SJSA1 (cell line): Measurements from ENCODE around the gene TM4SF1. TPM values are rescaled to one million over a fixed set of nuclear protein-coding genes. Genes with fewer than 3 reads are reported as not detected.

ENCODE experiments used
- DNase-seq, 2 experiments: peaks; one replicate each; pipeline ENCODE4 v3.0.0-alpha.2; 2015 to 2020; ENCODE audit warnings: low spot score in 2 of 2, low read depth in 1 of 2
- H3K27ac ChIP-seq: fragments of 250-450 bp; sonication (Bioruptor Pico); 2 replicates; pipeline ENCODE4 v1.5.1; 2020; ENCODE audit warnings: mild to moderate bottlenecking, moderate library complexity
- H3K27me3 ChIP-seq: fragments of 250-450 bp; sonication (Bioruptor Pico); replicated peaks from 2 replicates; pipeline ENCODE4 v1.5.1; 2020; ENCODE audit warnings: mild to moderate bottlenecking, moderate library complexity
- H3K36me3 ChIP-seq: fragments of 250-450 bp; sonication (Bioruptor Pico); 2 replicates; pipeline ENCODE4 v1.5.1; 2020; ENCODE audit warnings: mild to moderate bottlenecking
- H3K4me1 ChIP-seq: fragments of 250-450 bp; sonication (Bioruptor Pico); replicated peaks from 2 replicates; pipeline ENCODE4 v1.6.1; 2021; ENCODE audit warnings: mild to moderate bottlenecking
- H3K4me3 ChIP-seq: fragments of 250-450 bp; sonication (Bioruptor Pico); 2 replicates; pipeline ENCODE4 v1.5.1; 2020; ENCODE audit warnings: mild to moderate bottlenecking
- H3K9me3 ChIP-seq: fragments of 250-450 bp; sonication (Bioruptor Pico); replicated peaks from 2 replicates; pipeline ENCODE4 v1.5.1; 2020; ENCODE audit warnings: mild to moderate bottlenecking
- total RNA-seq: library from RNA; depleted of rRNA; stranded (reverse); fragments of >200 nt; shearing (Covaris generic); gene quantifications from 2 replicates; pipeline ENCODE4 v1.2.3, GENCODE V29; 2014

The TM4SF1 gene
- total RNA-seq, 1 experiment from 2014 or later = 140 TPM

DNA sequence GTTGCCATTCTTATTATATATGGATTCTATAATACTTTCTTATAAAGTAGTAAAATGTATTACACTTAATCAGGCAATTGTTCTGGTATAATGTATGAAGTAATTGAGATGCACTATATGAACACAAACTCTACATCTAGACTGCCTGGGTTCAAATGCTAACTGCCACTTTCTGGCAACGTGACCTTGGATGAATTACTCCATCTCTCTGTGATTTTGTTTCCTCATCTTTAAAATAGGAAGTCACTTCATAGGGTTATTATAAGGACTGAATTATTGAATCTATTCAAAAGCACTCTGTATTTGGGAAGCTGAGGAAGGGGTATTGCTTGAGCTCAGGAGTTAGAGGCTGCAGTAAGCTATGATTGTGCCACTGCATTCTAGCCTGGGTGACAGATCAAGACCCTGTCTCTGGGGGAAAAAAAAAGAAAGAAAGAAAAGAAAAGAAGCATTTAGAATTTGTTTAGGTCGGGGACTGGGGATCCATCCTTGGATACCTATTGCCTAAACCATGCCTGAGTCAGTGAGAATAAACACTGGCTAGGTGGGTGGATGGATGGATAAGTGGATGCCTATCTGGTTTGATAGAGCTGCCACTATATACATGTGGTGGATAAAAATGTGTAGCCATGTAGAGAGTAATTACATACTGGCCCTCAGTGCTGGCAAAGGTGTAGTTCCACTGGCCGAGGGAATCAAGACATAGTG, 2.5 kb downstream of the TM4SF1 start:
- Histone ChIP-seq H3K36me3 (peaks cover 57% of the 10 kb centered on the region), H3K4me1 (peaks cover 64% of the 10 kb centered on the region), H3K27ac (no peak overlapping the region; the same call in 1 of the 2 replicates), H3K27me3 (no peaks in the 10 kb centered on the region), H3K4me3 (no peak overlapping the region), H3K9me3 (no peaks in the 10 kb centered on the region)
- DNase-seq = no peak

DNA sequence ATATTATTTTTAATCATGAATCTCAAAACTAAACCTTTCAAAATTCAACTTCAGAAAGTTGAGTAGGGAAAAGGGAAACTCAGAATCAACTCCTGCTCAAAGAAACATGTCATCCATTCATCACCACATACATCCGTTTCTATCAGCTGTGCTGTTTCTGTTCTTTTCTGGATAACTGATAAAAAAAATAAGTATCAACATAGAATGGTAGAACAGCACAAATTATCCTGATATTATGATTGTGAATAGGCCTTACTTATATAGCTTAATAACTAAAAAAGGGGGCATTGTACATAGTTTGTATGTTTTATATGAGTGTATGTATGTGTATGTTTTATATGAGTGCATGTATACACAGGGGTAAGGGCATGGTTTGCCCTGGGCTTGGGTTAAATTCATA, 3.1 kb downstream of the TM4SF1 start:
- peaks cover 60% of the 10 kb centered on the region for H3K36me3 ChIP-seq
- no peak for DNase-seq
- H3K27me3 ChIP-seq = no peaks in the 10 kb centered on the region
- no peak overlapping the region for H3K27ac ChIP-seq
- no peaks in the 10 kb centered on the region for H3K9me3 ChIP-seq
- peaks cover 69% of the 10 kb centered on the region for H3K4me1 ChIP-seq
- no peak overlapping the region for H3K4me3 ChIP-seq

DNA sequence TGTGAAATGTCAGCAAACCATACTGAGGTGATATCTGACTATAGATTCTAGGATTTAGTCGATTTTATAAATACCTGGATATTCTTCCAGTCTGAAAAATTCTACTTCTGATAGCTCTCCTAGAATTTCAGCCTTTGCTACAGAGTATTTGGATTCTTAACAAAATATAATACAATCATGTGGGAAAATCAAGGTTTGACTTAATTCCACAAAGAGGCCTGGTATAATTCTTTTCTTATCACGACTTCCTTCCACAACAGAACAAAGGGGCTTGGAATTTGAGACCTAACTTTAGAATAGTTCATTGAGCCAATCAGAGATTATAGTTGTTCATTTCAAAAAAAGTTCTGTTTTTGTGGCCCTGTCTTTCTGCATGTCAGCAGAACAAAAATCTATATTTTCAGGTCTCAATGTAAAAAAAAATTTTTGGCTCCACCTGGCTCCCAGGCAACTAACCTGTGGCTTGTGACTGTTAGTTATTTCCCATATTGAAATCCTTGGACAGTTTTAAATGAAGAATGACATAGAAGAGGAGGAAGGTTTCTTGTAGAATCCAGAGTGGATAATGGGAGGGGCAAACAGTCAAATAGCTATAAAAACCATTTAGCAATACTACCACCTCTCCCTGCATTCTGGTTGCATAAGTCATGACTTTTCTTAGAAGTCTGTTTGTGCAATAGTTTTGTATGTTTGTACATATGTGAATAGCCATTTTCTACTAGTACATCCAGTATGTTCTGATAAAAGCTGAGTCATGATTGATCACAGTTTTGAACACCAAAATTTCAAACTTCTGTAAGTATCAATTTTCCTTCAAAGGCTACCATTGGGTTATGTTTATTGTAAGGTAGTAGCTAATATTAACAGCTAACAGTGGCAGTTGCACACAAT, 4.0 kb downstream of the TM4SF1 start:
- Histone ChIP-seq H3K36me3 (peaks cover 66% of the 10 kb centered on the region), H3K4me1 (peaks cover 70% of the 10 kb centered on the region), H3K27me3 (no peaks in the 10 kb centered on the region), H3K9me3 (no peaks in the 10 kb centered on the region), H3K4me3 (no peak overlapping the region), H3K27ac (peak overlapping the region; percentile 22)
- DNase-seq = no peak

DNA sequence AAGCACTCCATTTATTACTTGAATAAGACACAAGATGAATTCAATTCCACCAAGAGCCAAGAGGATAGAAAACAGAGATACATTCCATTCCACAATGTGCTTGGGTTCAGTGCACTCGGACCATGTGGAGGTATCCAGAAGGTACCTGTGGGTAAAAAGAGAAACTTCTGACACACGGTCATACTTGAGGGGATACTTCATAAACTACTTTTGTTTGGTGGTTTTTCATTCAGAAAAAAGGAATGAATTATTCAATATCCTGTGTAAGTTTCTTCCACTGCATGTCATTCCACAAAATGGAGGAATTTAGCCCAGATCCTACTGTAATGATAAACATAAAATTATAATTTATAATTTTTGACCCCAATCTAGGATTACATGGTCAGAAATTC, 5.7 kb downstream of the TM4SF1 start:
- Histone ChIP-seq H3K27me3 (no peaks in the 10 kb centered on the region), H3K27ac (no peak overlapping the region), H3K4me1 (peaks cover 72% of the 10 kb centered on the region), H3K4me3 (no peak overlapping the region), H3K9me3 (no peaks in the 10 kb centered on the region), H3K36me3 (peaks cover 67% of the 10 kb centered on the region)
- DNase-seq = no peak

DNA sequence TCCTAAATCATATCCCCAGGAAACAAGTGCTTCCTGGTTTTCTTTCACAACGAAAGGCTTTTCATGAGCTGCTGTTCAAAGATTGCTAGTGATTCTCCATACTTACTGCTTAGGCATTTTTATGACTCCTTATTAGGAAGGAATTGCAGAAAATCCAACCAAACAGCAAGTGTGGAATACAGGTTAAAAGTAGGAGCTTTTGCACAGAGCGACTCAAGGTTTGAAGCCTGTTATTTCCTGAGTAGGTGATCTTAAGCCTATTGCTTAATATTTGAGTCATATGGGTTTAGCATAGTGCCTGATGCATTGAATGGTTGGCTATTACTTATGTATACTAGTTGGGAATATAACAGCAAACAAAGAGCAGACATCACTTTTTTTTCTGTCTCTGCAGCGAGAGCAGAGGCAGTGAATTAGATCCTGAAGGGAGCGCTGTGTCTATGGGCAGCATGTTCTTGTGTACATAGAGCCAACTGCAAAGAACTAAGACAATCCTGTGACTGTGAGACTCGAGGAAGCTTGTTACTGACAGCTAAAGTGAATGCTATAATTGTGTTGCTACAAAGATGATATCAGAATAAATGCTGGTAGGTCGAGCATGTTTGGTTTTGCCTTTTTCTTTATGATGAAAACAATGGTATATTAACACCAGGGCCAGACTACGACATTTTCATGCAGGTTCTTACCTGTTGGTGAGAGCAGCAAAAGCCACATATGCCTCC, 6.3 kb downstream of the TM4SF1 start:
- H3K36me3 ChIP-seq = peaks cover 67% of the 10 kb centered on the region
- no peak overlapping the region for H3K27ac ChIP-seq
- DNase-seq = no peak
- H3K4me3 ChIP-seq = no peak overlapping the region
- H3K4me1 ChIP-seq = peaks cover 75% of the 10 kb centered on the region
- no peaks in the 10 kb centered on the region for H3K9me3 ChIP-seq
- no peaks in the 10 kb centered on the region for H3K27me3 ChIP-seq

DNA sequence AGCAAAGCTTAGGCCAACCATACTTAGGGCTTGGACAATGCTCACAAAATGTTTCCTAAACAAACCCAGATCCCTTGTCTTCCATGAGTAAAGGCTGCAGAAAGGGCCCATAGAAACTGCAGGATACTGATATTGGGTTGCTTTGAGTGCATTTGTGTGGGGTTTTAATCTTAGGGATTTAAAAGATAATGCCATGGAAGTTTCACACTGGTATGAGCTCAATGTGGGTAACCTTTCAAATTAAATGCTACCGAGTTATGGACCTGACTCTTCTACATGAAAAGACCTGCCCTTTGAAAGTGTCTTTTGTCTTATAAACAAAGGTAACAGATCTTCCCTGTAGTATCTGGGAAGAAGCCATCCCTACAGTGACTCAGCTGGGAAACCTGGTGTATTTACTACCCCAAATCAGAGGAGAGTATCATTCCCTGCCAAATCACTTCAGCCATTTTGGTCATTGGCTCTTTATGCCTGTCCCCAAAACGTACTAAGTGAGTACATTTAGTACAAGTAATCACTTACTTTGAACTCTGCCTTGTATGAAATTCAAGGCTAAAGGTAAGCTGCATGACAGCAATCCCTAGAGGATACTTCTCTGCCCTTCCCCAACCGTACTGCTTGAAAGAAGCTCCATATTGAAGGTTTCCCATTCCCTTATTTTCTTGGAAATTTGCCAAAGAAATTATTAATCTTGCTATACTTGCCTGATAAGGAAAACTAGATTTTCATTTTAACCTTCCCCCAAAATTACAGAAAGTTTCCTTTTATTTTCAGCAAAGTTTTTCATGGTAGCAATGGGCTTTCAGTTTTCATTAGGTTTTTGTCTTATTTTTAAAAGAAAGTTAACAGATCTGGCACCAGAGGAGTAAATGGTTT, 7.2 kb downstream of the TM4SF1 start:
- Histone ChIP-seq H3K4me1 (peaks cover 68% of the 10 kb centered on the region), H3K9me3 (no peaks in the 10 kb centered on the region), H3K27me3 (no peaks in the 10 kb centered on the region), H3K27ac (no peak overlapping the region), H3K4me3 (no peak overlapping the region), H3K36me3 (peaks cover 62% of the 10 kb centered on the region)
- peak in 1 of 2 experiments; percentile 4 for DNase-seq

DNA sequence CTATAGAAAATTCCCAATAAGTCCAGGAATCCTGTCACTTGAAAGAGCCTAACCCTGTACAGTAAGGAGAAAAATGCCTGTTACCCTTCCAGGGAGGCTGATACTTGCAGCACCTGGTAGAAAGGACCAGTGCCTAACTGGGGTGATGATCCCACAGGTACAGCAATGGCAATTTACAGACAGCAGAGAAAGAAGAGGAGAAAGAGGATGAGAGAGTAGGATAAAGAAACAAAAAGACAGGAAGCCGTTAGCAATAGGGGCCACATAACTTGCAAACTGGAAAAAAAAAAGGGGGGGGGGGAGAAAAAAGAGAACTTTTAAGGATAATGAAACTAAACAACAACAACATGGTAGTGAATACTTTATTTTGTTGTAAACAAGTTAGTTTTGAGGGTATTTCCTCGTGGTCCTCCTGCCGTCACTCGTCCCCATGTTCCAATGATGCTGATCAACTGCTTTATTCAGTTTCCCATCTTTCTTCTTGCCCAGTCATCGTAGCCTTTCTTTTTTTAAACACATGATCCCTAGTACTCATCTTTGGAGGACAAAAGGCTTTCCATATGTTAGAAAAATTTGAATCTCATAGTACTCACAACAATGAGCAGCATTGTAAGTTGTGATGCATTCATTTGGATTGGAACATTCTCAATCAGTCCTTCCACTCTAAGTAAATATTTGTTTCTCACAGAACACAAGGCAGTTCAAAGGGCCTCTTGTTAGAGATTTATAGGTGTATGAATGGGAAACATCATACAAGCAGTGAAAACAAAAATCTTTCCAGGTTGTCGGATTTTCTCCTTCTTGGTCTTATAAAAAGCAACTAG, 8.6 kb downstream of the TM4SF1 start:
- Histone ChIP-seq H3K4me3 (no peak overlapping the region), H3K27ac (no peak overlapping the region), H3K27me3 (no peaks in the 10 kb centered on the region), H3K4me1 (peaks cover 57% of the 10 kb centered on the region), H3K9me3 (no peaks in the 10 kb centered on the region), H3K36me3 (peaks cover 48% of the 10 kb centered on the region)
- peak in 1 of 2 experiments; percentile 10 for DNase-seq

DNA sequence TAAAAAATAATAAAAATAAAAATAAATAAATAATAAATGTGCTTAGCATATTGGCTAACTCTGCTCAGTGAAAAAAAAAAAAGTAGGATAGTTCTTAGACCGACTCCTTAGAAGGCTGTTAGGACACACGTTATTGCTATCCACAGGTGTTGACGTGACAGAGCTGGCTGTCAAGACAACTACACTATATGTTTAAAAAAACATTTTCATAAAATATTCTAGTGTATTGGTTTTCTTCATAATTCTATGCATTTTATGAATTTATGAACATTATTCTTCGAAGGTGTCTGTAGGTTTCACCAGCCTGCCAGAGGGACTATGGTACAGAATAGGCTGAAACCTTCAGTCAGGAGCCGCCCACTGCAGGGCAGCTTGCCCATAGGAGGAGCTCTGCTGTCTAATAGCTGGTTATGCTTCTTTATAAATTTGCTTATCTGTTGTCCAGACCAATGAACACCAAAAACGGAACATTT, 9.2 kb downstream of the TM4SF1 start:
- no peak for DNase-seq
- no peak overlapping the region for H3K4me3 ChIP-seq

DNA sequence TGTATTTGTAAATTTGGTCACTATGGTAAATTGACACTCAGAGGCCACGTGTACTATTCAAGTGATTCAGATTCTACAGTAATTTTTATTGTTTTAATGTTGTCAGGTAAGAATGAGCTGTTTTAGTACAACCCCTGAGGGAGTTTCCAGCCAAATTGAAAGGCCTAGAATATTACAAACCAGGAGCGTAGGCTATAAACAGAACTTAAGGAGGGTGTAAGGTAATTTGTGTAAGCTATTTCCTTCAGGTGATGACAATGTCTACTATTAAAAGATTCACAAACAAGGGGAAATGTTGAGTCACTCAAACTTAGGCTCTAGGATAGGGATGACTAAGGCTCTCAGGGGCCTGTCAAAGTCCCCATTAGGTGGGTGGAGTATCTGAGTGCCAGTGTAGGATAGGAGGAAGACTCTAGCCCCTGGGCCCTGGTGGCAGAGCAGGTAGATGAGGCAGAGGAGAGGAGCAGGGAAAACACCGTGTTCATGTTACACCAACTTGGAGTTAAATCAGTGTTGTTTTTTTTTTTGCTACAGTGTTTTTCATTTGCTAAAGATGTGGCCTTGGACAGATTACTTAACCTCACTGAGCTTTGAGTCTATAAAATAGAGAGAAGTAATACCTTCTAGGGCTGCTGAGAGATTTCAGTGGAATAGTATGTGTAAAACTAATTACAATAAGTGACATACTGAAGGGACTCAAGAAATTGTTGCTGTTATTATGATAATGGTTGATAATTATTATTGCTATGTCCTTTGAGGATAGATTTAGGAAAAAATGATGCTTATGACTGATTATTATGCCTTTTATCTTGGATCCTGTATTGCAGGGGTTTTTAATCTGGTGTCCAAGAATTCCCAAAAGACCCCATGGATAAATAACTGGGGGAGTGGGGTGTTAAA, 10.3 kb downstream of the TM4SF1 start:
- Histone ChIP-seq H3K4me1 (peaks cover 46% of the 10 kb centered on the region), H3K4me3 (no peak overlapping the region), H3K27ac (peak overlapping the region; percentile 33), H3K36me3 (peaks cover 32% of the 10 kb centered on the region), H3K27me3 (no peaks in the 10 kb centered on the region), H3K9me3 (no peaks in the 10 kb centered on the region)
- peak in 1 of 2 experiments; percentile 46 for DNase-seq

More for the DNA sequence above, 9.2 kb downstream of the TM4SF1 start:
- H3K36me3 ChIP-seq = peaks cover 42% of the 10 kb centered on the region
- H3K9me3 ChIP-seq = no peaks in the 10 kb centered on the region
- no peaks in the 10 kb centered on the region for H3K27me3 ChIP-seq
- peaks cover 51% of the 10 kb centered on the region for H3K4me1 ChIP-seq
- no peak overlapping the region for H3K27ac ChIP-seq

DNA sequence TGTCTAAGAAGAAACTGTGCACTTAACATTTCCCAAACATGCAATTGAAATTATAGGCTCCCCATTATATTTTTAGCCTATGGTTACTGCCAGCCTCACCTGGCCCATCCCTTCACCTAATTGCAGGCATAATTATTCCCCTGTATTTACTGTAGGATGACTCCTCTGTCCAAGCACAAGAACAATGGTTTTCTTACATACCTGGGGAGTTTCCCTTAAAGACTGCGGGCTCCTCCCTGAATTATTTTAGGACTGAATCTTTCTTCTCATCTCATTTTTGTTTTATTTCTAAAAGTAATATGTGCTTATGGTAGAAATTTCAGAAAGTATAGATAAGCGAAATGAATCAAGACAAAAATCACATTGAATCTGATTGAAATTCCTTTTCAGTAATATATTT, 11.4 kb downstream of the TM4SF1 start:
- H3K4me3 ChIP-seq = no peak overlapping the region
- no peak for DNase-seq
- H3K27me3 ChIP-seq = no peaks in the 10 kb centered on the region
- H3K9me3 ChIP-seq = no peaks in the 10 kb centered on the region
- H3K27ac ChIP-seq = no peak overlapping the region
- peaks cover 21% of the 10 kb centered on the region for H3K36me3 ChIP-seq
- peaks cover 39% of the 10 kb centered on the region for H3K4me1 ChIP-seq

DNA sequence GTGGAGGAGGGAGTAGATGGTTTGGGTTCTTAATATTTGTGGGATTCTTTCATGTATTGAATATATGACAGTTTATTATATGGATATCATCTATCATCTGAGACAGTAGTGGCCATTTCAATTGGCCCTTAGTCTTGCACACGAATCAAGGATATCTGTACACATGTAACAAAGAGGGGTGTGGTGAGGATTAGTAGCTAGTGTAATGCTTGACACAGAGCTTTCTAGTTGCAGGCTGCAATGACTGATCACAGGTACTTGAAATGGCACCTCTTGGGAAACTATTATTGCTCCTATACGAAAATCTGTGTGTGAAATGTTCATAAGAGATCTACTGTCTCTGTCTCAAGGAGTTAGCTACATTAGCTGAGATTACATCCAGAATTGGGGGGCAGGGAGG, 12.8 kb downstream of the TM4SF1 start:
- peaks cover 25% of the 10 kb centered on the region for H3K4me1 ChIP-seq
- no peak overlapping the region for H3K4me3 ChIP-seq
- H3K27ac ChIP-seq = no peak overlapping the region
- DNase-seq = no peak
- no peaks in the 10 kb centered on the region for H3K9me3 ChIP-seq
- H3K27me3 ChIP-seq = no peaks in the 10 kb centered on the region
- peaks cover 7% of the 10 kb centered on the region; the same call in 1 of the 2 replicates for H3K36me3 ChIP-seq
